ENCODE results near the gene GRK2. TPM values are rescaled to one million over a fixed set of nuclear protein-coding genes. Genes with fewer than 3 reads are reported as not detected.
"Not testable (repeated sequence)": the region's sequence is repeated elsewhere in the genome, so short reads cannot be mapped to it uniquely, and the experiment has no call there.

GRK2 gene
- total RNA-seq, 1 experiment from 2014 or later, result 69.8 TPM

- no peak overlapping the region for H3K27ac Mint-ChIP-seq (ENCODE audit: unreplicated experiment)
- H3K27me3 Mint-ChIP-seq (ENCODE audit: unreplicated experiment), result no peaks in the 10 kb centered on the region
- peaks cover 8% of the 10 kb centered on the region for H3K4me1 Mint-ChIP-seq (ENCODE audit: low read depth, unreplicated experiment)
Measured at GRCh38 chr11:67255353-67255752, 10.9 kb upstream of the GRK2 start.

GRCh38 chr11:67255864-67256263, 10.4 kb upstream of the GRK2 start:
- intact Hi-C loops (cut with micrococcal nuclease; ENCODE audit: unreplicated experiment), result no loop called here
- no peak for TF ChIP-seq CTCF (IDR thresholded peaks at IDR 0.05; ENCODE audit: unreplicated experiment)
- BruUV-seq (replicated peaks), result no TSS peak
- Mint-ChIP-seq H3K9me3 (ENCODE audit: low read depth, unreplicated experiment) (no peaks in the 10 kb centered on the region), H3K36me3 (ENCODE audit: insufficient read depth, unreplicated experiment) (peaks cover 60% of the 10 kb centered on the region), H3K27me3 (ENCODE audit: unreplicated experiment) (no peaks in the 10 kb centered on the region), H3K27ac (ENCODE audit: unreplicated experiment) (no peak overlapping the region), H3K4me3 (ENCODE audit: low read depth, unreplicated experiment) (no peak overlapping the region), H3K4me1 (ENCODE audit: low read depth, unreplicated experiment) (peaks cover 8% of the 10 kb centered on the region)
- CTCF ChIA-PET, result no interaction called here
- DNase-seq, result no peak

More at GRCh38 chr11:67255353-67255752, 10.9 kb upstream of the GRK2 start:
- peaks cover 63% of the 10 kb centered on the region for H3K36me3 Mint-ChIP-seq (ENCODE audit: insufficient read depth, unreplicated experiment)
- intact Hi-C loops (cut with micrococcal nuclease; ENCODE audit: unreplicated experiment), result no loop called here
- CTCF ChIA-PET, result no interaction called here
- no peaks in the 10 kb centered on the region for H3K9me3 Mint-ChIP-seq (ENCODE audit: low read depth, unreplicated experiment)
- no TSS peak for BruUV-seq (replicated peaks)
- TF ChIP-seq CTCF (IDR thresholded peaks at IDR 0.05; ENCODE audit: unreplicated experiment), result no peak
- H3K4me3 Mint-ChIP-seq (ENCODE audit: low read depth, unreplicated experiment), result no peak overlapping the region
- DNase-seq, result no peak

- BruUV-seq (replicated peaks), result no TSS peak
- Mint-ChIP-seq H3K9me3 (ENCODE audit: low read depth, unreplicated experiment) (no peaks in the 10 kb centered on the region), H3K36me3 (ENCODE audit: insufficient read depth, unreplicated experiment) (peaks cover 53% of the 10 kb centered on the region), H3K4me3 (ENCODE audit: low read depth, unreplicated experiment) (no peak overlapping the region), H3K27ac (ENCODE audit: unreplicated experiment) (no peak overlapping the region), H3K4me1 (ENCODE audit: low read depth, unreplicated experiment) (peaks cover 10% of the 10 kb centered on the region), H3K27me3 (ENCODE audit: unreplicated experiment) (no peaks in the 10 kb centered on the region)
- no peak for TF ChIP-seq CTCF (IDR thresholded peaks at IDR 0.05; ENCODE audit: unreplicated experiment)
- intact Hi-C loops (cut with micrococcal nuclease; ENCODE audit: unreplicated experiment), result no loop called here
- CTCF ChIA-PET, result no interaction called here
- DNase-seq, result no peak
Measured at GRCh38 chr11:67256477-67257135, 9.7 kb upstream of the GRK2 start.

GRCh38 chr11:67260406-67260805, 5.9 kb upstream of the GRK2 start:
- TF ChIP-seq CTCF (IDR thresholded peaks at IDR 0.05; ENCODE audit: unreplicated experiment), result no peak
- no peak for DNase-seq
- no peaks in the 10 kb centered on the region for H3K9me3 Mint-ChIP-seq (ENCODE audit: low read depth, unreplicated experiment)
- BruUV-seq (replicated peaks), result no TSS peak
- CTCF ChIA-PET, result no interaction called here
- H3K4me3 Mint-ChIP-seq (ENCODE audit: low read depth, unreplicated experiment), result no peak overlapping the region
- peaks cover 32% of the 10 kb centered on the region for H3K36me3 Mint-ChIP-seq (ENCODE audit: insufficient read depth, unreplicated experiment)
- H3K27me3 Mint-ChIP-seq (ENCODE audit: unreplicated experiment), result no peaks in the 10 kb centered on the region
- H3K27ac Mint-ChIP-seq (ENCODE audit: unreplicated experiment), result peak overlapping the region; percentile 50
- peaks cover 19% of the 10 kb centered on the region for H3K4me1 Mint-ChIP-seq (ENCODE audit: low read depth, unreplicated experiment)
- intact Hi-C loops (cut with micrococcal nuclease; ENCODE audit: unreplicated experiment), result loop anchor here (10.0 kb wide), 1 partner anchor 124 kb away; no protein-coding TSS in a partner anchor

GRCh38 chr11:67260885-67261639, 5.2 kb upstream of the GRK2 start:
- peaks cover 24% of the 10 kb centered on the region for H3K4me1 Mint-ChIP-seq (ENCODE audit: low read depth, unreplicated experiment)
- intact Hi-C loops (cut with micrococcal nuclease; ENCODE audit: unreplicated experiment), result loop anchor here (10.0 kb wide), 1 partner anchor 124 kb away; no protein-coding TSS in a partner anchor
- peak; percentile 71 for DNase-seq
- H3K27ac Mint-ChIP-seq (ENCODE audit: unreplicated experiment), result peak overlapping the region; percentile 50
- CTCF ChIA-PET, result interaction anchor here (0.6 to 3.0 kb wide), 5 partner anchors 22 to 128 kb away, joined by 3 to 17 read pairs (median 4); no protein-coding TSS in a partner anchor
- not testable (repeated sequence) for H3K27me3 Mint-ChIP-seq (ENCODE audit: unreplicated experiment); H3K9me3 Mint-ChIP-seq (ENCODE audit: low read depth, unreplicated experiment); BruUV-seq (replicated peaks)
- peak overlapping the region; percentile 60 for H3K4me3 Mint-ChIP-seq (ENCODE audit: low read depth, unreplicated experiment)
- H3K36me3 Mint-ChIP-seq (ENCODE audit: insufficient read depth, unreplicated experiment), result peaks cover 36% of the 10 kb centered on the region

Measured in Calu3 (cell line).